ENCODE results near the gene PDCD10. TPM values are rescaled to one million over a fixed set of nuclear protein-coding genes. Genes with fewer than 3 reads are reported as not detected.

PDCD10 gene
- total RNA-seq, 1 donor from 2014 or later, result 54.8 TPM

DNA sequence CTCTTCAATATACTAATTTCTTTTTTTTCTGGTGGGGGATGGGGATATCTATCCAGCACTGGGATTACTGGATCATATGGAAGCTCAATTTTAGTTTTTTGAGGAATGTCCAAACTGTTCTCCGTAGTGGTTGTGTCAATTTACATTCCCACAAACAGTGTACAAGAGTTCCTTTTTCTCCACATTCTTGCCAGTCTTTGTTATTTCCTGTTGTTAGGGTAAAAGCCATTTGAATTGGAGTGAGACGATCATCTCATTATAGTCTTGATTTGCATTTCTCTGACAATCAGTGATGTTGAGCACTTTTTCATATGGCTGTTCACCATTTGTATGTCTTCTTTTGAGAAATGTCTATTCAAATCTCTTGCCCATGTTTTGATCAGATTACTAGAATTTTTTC, 68.1 kb downstream of the PDCD10 start:
- intact Hi-C loops (cut with micrococcal nuclease), result no loop called here
- ChIA-PET POLR2A (no interaction called here), CTCF (no interaction called here)
- no peak for TF ChIP-seq CTCF (IDR thresholded peaks at IDR 0.05)
- peaks cover 3% of the 10 kb centered on the region for H3K27me3 Mint-ChIP-seq
- H3K4me1 Mint-ChIP-seq, result no peaks in the 10 kb centered on the region
- H3K27ac Mint-ChIP-seq, result no peak overlapping the region
- H3K36me3 Mint-ChIP-seq (ENCODE audit: low read depth), result no peaks in the 10 kb centered on the region
- DNase-seq (no peak), ATAC-seq (ENCODE audit: low read depth) (no peak)
- no peak overlapping the region for H3K4me3 Mint-ChIP-seq
- peaks cover 7% of the 10 kb centered on the region for H3K9me3 Mint-ChIP-seq

GRCh38 chr3:167662919-167663400, 71.7 kb downstream of the PDCD10 start:
- H3K27ac Mint-ChIP-seq, result no peak overlapping the region
- intact Hi-C loops (cut with micrococcal nuclease), result no loop called here
- H3K4me1 Mint-ChIP-seq, result no peaks in the 10 kb centered on the region
- no peaks in the 10 kb centered on the region for H3K36me3 Mint-ChIP-seq (ENCODE audit: low read depth)
- ATAC-seq (ENCODE audit: low read depth) (no peak), DNase-seq (no peak)
- peaks cover 6% of the 10 kb centered on the region for H3K27me3 Mint-ChIP-seq
- CTCF ChIA-PET, result no interaction called here
- no peak for TF ChIP-seq CTCF (IDR thresholded peaks at IDR 0.05)
- no peak overlapping the region for H3K4me3 Mint-ChIP-seq
- H3K9me3 Mint-ChIP-seq, result peaks cover 7% of the 10 kb centered on the region
- POLR2A ChIA-PET, result no interaction called here

- POLR2A ChIA-PET, result no interaction called here
- intact Hi-C loops (cut with micrococcal nuclease), result no loop called here
- peaks cover 4% of the 10 kb centered on the region for H3K27me3 Mint-ChIP-seq
- peaks cover 10% of the 10 kb centered on the region for H3K4me1 Mint-ChIP-seq
- TF ChIP-seq CTCF (IDR thresholded peaks at IDR 0.05), result no peak
- ATAC-seq (ENCODE audit: low read depth) (no peak), DNase-seq (no peak)
- H3K36me3 Mint-ChIP-seq (ENCODE audit: low read depth), result no peaks in the 10 kb centered on the region
- H3K4me3 Mint-ChIP-seq, result no peak overlapping the region
- peaks cover 2% of the 10 kb centered on the region for H3K9me3 Mint-ChIP-seq
- H3K27ac Mint-ChIP-seq, result no peak overlapping the region
- CTCF ChIA-PET, result no interaction called here
Measured at GRCh38 chr3:167657684-167658225, 76.9 kb downstream of the PDCD10 start.

- no peak for TF ChIP-seq CTCF (IDR thresholded peaks at IDR 0.05)
- DNase-seq, result no peak
- peaks cover 4% of the 10 kb centered on the region for H3K27me3 Mint-ChIP-seq
- H3K4me3 Mint-ChIP-seq, result no peak overlapping the region
- POLR2A ChIA-PET, result no interaction called here
- no peak overlapping the region for H3K27ac Mint-ChIP-seq
- peaks cover 12% of the 10 kb centered on the region for H3K4me1 Mint-ChIP-seq
- H3K9me3 Mint-ChIP-seq, result peaks cover 2% of the 10 kb centered on the region
- intact Hi-C loops (cut with micrococcal nuclease), result no loop called here
- ATAC-seq (ENCODE audit: low read depth), result no peak
- CTCF ChIA-PET, result no interaction called here
- H3K36me3 Mint-ChIP-seq (ENCODE audit: low read depth), result no peaks in the 10 kb centered on the region
Measured at GRCh38 chr3:167656821-167657220, 77.9 kb downstream of the PDCD10 start.

DNA sequence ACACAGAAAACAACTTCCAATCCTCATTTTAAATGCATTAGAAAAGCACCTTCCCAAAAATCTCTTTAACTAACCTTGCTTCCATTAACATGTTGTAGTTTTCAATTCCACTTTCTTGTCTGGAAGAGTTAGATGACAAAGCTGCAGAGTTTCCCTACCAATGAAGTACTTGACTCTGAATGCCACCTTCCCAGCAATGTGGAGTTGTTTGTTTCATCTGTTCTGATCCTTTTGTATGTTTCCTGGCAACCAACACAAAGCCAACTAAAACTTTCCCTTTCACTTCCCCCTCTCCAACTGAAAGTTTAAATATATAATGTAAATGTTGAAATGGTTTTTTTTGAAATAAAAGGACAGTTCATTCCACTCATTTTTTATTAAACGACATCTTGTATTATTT, 80.9 kb downstream of the PDCD10 start, which contains the start of gene WDR49:
WDR49 (minus strand) TSS at position 183 of the 400 bp plus-strand sequence. CDS start 517 bp downstream, outside the sequence.
- no peak for ATAC-seq (ENCODE audit: low read depth)
- no peak for DNase-seq
- Mint-ChIP-seq H3K4me1 (peaks cover 26% of the 10 kb centered on the region), H3K4me3 (peak within 1 kb of the TSS; percentile 1), H3K27me3 (no peaks in the 10 kb centered on the region), H3K27ac (peak within 1 kb of the TSS; percentile 6), H3K9me3 (peaks cover 2% of the 10 kb centered on the region), H3K36me3 (ENCODE audit: low read depth) (no peaks in the 10 kb centered on the region)
- no peak for TF ChIP-seq CTCF (IDR thresholded peaks at IDR 0.05)
- intact Hi-C loops (cut with micrococcal nuclease), result no loop called here
- ChIA-PET POLR2A (no interaction called here), CTCF (no interaction called here)
